ENCODE results near the gene DGUOK. TPM values are rescaled to one million over a fixed set of nuclear protein-coding genes. Genes with fewer than 3 reads are reported as not detected.
"Not testable (repeated sequence)": the region's sequence is repeated elsewhere in the genome, so short reads cannot be mapped to it uniquely, and the experiment has no call there.

DGUOK gene
- total RNA-seq, 1 donor from 2014 or later, result 45.7 TPM

DNA sequence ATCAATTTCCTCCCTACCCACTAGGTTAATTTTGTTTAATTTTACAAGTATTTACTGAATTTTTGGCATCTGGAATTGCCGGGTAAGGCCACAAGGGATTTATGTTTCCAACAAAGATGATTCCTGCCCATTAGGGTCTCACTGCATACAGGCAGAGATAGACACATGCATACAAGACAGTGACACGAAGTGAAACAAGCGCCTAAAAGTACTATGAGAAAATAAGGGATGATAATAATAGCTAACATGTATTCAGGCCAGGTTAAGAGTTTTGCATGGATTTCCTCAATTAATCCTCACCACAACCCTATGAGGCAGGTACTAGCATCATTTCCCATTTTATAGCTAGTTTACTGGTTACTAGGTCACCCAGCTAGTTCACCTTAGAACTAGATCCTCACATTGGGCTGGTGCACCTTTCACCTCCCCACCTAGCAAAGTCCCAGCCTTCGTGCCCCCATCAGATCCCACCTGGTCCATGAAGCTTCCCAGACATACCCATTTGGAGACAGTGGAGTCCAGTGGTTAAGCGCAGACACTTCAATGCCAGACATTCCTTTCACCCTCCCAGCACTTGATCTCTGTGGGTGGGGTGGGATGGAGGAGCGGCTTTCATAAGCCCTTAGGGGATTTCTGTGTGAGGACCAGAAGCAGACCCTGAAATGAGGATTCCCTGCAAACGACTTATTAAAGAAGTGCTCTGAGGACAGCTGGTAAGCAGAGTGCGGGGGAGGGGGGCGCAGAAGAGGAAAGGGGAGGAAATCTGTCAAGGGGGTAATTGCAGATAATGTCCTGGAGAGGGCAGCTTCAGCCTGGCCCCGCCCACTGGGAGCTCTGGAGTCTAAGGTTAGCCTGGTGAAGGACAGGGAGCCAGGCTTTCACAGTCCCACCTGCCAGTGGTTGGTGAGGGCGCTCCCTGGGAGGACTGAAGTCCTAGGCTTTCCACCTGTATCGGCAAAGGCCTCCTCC is 5.8 kb upstream of the DGUOK start:
- DNase-seq, result no peak

DNA sequence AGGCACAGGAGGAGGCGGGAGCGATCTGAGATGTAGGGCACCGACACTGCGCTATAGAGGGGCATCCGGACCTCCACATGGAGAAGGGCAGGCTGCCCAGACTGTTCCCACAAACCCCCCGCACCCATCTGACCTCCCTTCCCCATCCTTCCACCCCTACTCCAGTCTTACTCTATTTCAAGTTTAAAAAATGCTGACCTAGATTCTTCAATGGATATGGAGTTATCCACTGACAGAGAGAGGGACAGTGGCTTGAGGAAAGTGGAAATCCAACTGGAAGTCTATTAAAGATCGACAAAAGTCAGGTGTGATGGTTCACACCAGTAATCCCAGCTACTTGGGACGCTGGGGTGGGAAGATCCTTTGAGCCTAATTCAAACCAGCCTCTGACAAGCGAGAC is 5.1 kb upstream of the DGUOK start:
- no peak for DNase-seq

DNA sequence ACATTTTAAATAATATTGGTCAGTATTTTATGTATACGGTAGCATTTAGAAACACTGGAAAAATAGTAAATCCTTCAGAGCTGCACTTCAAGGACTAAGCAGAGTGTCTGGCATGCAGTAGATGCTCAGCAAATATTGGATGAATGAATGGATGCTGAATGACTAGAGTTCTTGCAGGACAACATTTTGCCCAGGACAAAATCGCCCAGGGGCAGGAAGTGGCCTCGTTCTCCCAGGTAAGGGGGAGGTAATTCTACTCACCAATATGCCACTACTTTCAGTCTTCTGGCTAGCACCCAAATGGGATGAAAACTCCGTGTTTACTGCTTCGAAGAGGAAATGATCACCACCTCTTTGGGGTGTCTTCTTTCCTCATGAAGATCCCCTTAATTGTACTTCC is 4.0 kb upstream of the DGUOK start:
- DNase-seq, result no peak

- DNase-seq, result no peak
These were observed 1.5 kb upstream of the DGUOK start for GRCh38 chr2:73925033-73925704.

GRCh38 chr2:73925853-73926492 is 707 bp upstream of the DGUOK start:
- no peak for DNase-seq

DNA sequence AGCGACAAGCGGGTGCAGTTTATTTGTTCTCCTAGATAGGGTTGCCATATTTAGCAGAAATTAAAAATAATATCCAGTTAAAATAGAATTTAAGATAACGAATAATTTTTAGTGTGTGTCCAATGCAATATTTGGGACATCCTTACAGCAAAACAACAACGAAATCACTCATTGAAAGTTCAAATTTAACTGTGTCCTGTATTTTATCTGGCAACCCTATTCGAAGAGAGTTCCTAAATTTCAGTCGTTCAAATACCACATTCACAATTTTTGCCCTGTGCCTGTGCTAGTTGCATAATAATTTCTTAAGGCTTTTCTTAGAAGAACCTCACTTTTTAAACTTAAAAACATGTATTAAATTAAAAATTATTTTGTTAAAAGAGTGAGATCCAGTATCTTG is 664 bp downstream of the DGUOK start:
- no peak for DNase-seq

- DNase-seq, result no peak
These were observed 2.3 kb downstream of the DGUOK start for GRCh38 chr2:73928963-73929347.

DNA sequence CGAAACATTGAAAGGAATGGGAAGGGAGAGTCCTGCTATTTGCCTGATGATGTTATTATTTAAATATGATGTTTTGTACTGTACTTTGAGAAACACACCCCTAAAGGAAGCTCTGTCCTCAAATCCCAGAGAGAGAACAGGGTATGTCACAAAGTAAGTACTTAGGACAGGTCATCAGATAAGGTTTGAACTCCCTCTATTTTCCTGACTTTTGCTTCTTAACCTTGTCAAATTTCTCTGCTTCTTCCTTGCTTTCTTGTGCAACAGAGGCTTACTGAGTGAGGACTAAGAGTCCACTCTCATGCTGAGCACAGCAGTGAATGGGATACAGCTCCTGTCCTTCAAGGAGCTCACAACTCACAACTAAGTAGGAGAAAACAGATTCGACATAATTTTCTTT is 3.7 kb downstream of the DGUOK start:
- DNase-seq, result no peak

DNA sequence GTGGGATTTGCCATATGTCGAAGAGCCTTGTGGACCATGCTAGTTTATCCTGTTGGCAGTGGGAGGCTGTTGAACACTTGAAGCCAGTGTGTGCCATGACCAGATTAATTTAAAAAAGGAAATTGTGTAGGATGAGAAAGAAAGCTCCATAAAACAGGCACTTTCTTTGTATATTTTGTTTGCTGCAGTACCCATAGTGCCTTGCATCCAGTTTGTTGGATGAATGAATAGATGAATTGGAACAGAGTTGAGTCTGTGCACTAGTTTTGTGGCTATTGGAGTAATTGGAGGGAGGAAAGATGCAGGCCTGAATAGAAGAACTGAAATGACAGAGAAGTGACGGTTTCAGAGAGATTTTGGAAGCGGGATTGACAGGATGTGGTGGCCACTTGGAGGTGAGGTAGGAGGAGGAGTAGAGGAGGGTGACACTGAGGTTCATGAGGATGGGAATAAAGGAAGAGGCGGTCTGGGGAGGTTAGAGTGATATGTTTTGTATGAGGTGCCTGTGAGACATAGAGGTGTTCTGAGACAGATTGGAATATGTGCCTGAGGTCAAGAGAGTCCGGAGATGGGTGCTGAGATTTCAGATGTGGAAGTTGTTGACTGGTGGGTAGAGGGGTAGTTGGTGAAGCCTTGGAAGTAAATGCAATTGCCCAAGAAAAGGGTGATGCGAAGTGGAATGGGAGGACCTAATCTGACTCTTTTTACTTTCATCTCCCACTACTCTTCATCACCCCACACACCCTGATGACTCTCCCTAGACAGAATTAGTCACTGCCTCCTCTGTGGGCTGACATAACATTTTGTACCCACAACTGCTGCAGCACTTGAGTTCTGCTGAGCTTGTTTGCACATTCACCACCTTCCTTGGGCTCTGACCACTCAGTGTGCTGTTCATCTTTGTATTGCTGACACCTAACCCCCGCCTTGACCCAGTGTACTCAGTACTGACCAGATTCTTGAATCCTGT is 5.1 kb downstream of the DGUOK start:
- peak; percentile 12 for DNase-seq

DNA sequence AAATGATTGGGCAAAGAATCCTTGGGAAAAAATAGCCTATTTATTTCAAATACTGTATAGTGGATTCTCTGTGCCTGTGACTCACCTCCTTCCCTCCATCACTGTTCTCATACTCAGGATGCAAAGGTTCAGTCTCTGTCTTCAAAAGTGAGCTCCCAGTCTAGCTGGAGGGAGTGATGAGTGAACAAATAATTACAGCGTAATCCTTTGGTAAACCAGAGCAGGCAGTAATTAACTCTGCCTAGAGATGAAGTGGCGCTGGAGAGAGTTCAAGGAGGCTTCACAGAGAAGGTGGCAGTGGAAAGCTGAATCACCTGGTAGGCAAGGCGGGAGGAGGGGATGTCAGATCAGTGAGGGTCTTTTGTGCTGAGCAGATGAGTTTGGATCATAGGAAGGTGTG is 6.5 kb downstream of the DGUOK start:
- DNase-seq, result no peak

- DNase-seq, result no peak
These were observed 9.0 kb downstream of the DGUOK start for GRCh38 chr2:73935641-73936040.

DNA sequence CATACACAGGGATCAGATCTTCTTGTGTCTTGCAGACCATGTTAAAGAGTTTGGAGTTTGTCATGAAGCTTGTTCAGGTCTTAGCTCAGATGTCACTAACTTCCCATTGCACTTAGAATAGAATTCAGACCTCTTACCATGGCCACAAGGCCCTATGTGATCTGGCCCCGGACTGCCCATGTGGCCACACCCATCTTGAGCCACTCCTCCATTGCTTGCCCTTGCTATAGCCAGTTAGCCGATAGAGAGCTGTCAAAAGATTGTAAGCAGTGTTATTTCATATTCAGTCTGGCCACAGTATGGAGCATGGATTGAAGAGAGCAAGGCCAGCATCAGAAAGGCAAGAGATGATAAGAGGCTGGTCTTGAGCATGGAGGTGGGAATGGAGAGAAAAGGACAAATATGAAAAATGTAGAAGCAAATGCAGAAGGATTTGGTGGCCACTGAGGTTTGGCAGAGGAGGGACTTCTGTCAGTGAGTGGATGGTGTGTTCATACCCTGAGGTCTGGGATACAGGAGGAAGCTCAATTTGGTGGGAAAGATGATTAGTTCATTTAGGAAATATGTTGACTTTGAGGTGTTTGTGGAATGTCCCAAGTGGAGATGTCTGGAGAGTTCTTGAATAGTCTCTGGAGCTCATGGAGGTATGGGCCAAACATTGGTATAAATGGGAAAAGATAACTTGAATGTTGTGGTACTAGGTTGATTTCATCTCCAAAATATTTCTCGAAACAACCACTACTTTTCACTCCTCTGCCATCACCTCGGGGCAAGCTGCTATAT is 10.6 kb downstream of the DGUOK start:
- no peak for DNase-seq

DNA sequence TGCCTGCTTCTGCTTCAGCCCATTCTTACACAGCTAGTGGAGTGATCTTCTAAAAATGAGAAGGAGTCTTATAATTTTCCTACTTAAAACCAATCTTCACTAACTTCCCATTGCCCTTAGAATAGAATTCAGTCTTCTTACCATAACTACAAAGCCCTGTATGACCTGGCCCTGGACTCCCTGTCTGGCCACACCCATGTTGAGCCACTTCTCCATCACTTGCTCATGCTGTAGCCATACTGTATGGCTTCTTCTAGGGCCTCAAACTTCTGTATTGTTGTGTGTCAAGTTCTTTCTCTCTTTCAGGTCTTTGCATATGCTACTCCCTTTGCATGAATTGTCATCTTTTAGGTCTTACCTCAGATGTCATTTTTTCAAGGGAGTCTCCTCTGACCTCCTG is 11.2 kb downstream of the DGUOK start:
- no peak for DNase-seq

GRCh38 chr2:73938718-73939352 is 12.2 kb downstream of the DGUOK start:
- DNase-seq, result no peak

DNA sequence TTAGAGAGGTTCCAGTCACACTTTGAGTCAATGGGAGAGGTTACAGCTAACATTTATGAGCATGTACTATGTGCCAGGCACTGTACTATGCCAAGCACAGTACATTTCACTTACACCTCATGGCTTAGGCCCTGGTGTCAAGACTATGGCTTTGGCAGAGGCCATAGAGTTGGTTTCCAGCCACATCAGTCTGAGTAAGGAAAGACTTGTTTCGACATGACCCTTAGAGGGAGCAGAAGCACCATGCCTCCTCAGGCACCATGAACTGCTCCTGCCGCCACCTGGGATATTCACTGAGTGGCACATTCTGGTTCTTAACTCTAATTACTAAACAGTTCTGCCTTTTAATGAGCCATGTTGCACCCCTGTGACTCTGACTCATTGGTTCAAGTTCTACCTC is 12.7 kb downstream of the DGUOK start:
- DNase-seq, result no peak

DNA sequence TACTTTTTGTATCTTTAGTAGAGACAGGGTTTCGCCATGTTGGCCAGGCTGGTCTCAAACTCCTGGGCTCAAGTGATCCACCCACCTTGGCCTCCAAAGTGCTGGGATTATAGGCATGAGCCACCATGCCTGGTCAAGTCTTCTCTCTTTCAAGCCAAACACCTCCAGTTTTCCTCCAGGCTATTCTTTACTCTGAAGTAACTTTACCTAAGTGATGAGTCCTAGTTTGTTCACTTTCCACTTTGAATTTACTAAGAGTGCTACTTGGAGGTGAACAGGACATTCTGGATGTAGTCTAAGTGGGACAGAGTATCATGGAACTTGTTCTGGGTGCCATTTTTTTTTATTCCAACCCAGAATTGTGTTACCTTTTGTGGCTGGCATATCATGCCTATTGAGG is 13.4 kb downstream of the DGUOK start:
- not testable (repeated sequence) for DNase-seq

DNA sequence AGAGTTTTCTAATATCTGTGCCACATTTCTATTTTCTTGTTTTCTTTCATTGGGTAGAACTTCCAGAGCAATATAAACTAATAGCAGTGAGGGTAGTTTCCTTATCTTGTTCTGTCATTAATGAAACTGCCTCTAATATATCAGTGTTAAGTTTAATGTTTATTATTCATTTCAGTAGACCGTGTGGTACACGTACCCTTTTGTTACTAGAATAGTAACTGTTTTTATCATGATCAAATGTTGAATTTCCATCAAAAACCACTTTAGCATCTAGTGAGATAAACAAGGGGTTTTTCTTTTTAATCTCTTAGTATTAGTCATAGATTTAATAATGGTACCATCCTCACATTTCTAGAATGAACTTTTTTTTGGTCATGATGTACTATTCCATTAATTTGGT is 16.0 kb downstream of the DGUOK start:
- no peak for DNase-seq

GRCh38 chr2:73944714-73945113 is 18.0 kb downstream of the DGUOK start:
- no peak for DNase-seq

GRCh38 chr2:73946215-73946614 is 19.5 kb downstream of the DGUOK start:
- DNase-seq, result no peak

DNA sequence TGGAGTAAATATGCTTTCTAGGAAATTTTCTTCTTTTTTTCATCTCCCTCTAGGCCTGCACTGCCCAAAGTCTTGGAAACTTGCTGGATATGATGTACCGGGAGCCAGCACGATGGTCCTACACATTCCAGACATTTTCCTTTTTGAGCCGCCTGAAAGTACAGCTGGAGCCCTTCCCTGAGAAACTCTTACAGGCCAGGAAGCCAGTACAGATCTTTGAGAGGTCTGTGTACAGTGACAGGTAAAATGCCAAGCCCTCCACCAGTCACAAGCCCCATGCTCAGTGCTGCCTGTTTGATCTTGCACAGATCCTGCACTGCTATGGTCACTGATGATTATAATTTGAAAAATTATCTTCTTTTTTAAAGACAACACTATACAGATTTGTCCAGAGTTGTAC is 20.0 kb downstream of the DGUOK start:
- no peak for DNase-seq

Measured in occipital lobe (tissue), 2 donors.